H9 (cell line): ENCODE measurements around the gene KAT14. TPM values are rescaled to one million over a fixed set of nuclear protein-coding genes. Genes with fewer than 3 reads are reported as not detected.

Source experiments
- DNase-seq: peaks from one replicate; pipeline ENCODE4 v3.0.0-alpha.2; 2017
- H2AFZ ChIP-seq: one replicate; pipeline ENCODE4 v1.6.1; 2013; ENCODE audit warnings: mild to moderate bottlenecking, low read length, control low read depth, moderate library complexity
- H2AK5ac ChIP-seq: 2 replicates; pipeline ENCODE4 v1.6.1; 2013; ENCODE audit warnings: low read length, control low read depth, mixed read lengths; ENCODE audit not compliant: insufficient read length
- H2BK120ac ChIP-seq: one replicate; pipeline ENCODE4 v1.6.1; 2013; ENCODE audit warnings: low read depth, mild to moderate bottlenecking, low read length, control low read depth, inconsistent platforms; ENCODE audit not compliant: poor library complexity, severe bottlenecking
- H2BK12ac ChIP-seq: 2 replicates; pipeline ENCODE4 v1.6.1; 2013; ENCODE audit warnings: low read length, control low read depth, mixed read lengths, low read depth; ENCODE audit not compliant: insufficient read length
- H2BK15ac ChIP-seq: 2 replicates; pipeline ENCODE4 v1.6.1; 2013; ENCODE audit warnings: low read depth, low read length, control low read depth
- H2BK20ac ChIP-seq: one replicate; pipeline ENCODE4 v1.6.1; 2013; ENCODE audit warnings: low read depth, mild to moderate bottlenecking, low read length, control low read depth, inconsistent platforms; ENCODE audit not compliant: poor library complexity, severe bottlenecking
- H2BK5ac ChIP-seq: 2 replicates; pipeline ENCODE4 v1.6.1; 2013; ENCODE audit warnings: low read length, control low read depth, mixed read lengths; ENCODE audit not compliant: insufficient read length
- H3K14ac ChIP-seq: 2 replicates; pipeline ENCODE4 v1.6.1; 2013; ENCODE audit warnings: low read length, control low read depth; ENCODE audit not compliant: insufficient read depth
- H3K18ac ChIP-seq: 2 replicates; pipeline ENCODE4 v1.6.1; 2013; ENCODE audit warnings: low read depth, mild to moderate bottlenecking, mixed read lengths, low read length, control low read depth; ENCODE audit not compliant: insufficient read length
- H3K23ac ChIP-seq: 2 replicates; pipeline ENCODE4 v1.6.1; 2013; ENCODE audit warnings: low read length, control low read depth, mixed read lengths, low read depth; ENCODE audit not compliant: insufficient read length
- H3K23me2 ChIP-seq: 2 replicates; pipeline ENCODE4 v1.6.1; 2013; ENCODE audit warnings: low read depth, mild to moderate bottlenecking, mixed read lengths, low read length, control low read depth; ENCODE audit not compliant: insufficient read length, poor library complexity, severe bottlenecking
- H3K27ac ChIP-seq: 2 replicates; pipeline ENCODE4 v1.5.1; 2013; ENCODE audit warnings: low read length, control low read depth, mixed read lengths, low read depth; ENCODE audit not compliant: insufficient read length
- H3K27me3 ChIP-seq: 2 replicates; pipeline ENCODE4 v1.6.1; 2013; ENCODE audit warnings: low read length, control low read depth, inconsistent platforms; ENCODE audit not compliant: insufficient read depth
- H3K4ac ChIP-seq: 2 replicates; pipeline ENCODE4 v1.6.1; 2013; ENCODE audit warnings: low read depth, mild to moderate bottlenecking, control low read depth, inconsistent platforms, low read length, moderate library complexity
- H3K4me1 ChIP-seq: 2 replicates; pipeline ENCODE4 v1.6.1; 2013; ENCODE audit warnings: low read length, control low read depth, inconsistent platforms; ENCODE audit not compliant: insufficient read depth
- H3K4me2 ChIP-seq: 2 replicates; pipeline ENCODE4 v1.6.1; 2013; ENCODE audit warnings: low read length, control low read depth, mixed read lengths; ENCODE audit not compliant: insufficient read length, insufficient read depth
- H3K56ac ChIP-seq: 2 replicates; pipeline ENCODE4 v1.6.1; 2013; ENCODE audit warnings: low read depth, mild to moderate bottlenecking, mixed read lengths, low read length, control low read depth; ENCODE audit not compliant: insufficient read length
- H3K79me1 ChIP-seq: 2 replicates; pipeline ENCODE4 v1.6.1; 2013; ENCODE audit warnings: low read depth, mild to moderate bottlenecking, moderate library complexity, low read length, control low read depth, inconsistent platforms; ENCODE audit not compliant: insufficient read depth, poor library complexity, severe bottlenecking
- H3K79me2 ChIP-seq: 2 replicates; pipeline ENCODE4 v1.6.1; 2013; ENCODE audit warnings: low read length, control low read depth, inconsistent platforms; ENCODE audit not compliant: insufficient read depth
- H3K9ac ChIP-seq: 2 replicates; pipeline ENCODE4 v1.6.1; 2013; ENCODE audit warnings: low read length, control low read depth, mixed read lengths; ENCODE audit not compliant: insufficient read length; ENCODE audit errors: extremely low read depth
- H3K9me3 ChIP-seq: one replicate; pipeline ENCODE4 v1.6.1; 2013; ENCODE audit warnings: low read depth, low read length, inconsistent platforms; ENCODE audit not compliant: control insufficient read depth
- H3T11ph ChIP-seq: one replicate; pipeline ENCODE4 v1.6.1; 2013; ENCODE audit warnings: mild to moderate bottlenecking, low read length, control low read depth, inconsistent platforms
- H4K20me1 ChIP-seq: one replicate; pipeline ENCODE4 v1.6.1; 2013; ENCODE audit not compliant: control insufficient read depth, insufficient read length, insufficient read depth
- H4K5ac ChIP-seq: 2 replicates; pipeline ENCODE4 v1.6.1; 2013; ENCODE audit warnings: low read depth, mild to moderate bottlenecking, mixed read lengths, low read length, control low read depth; ENCODE audit not compliant: insufficient read length
- H4K8ac ChIP-seq: replicated peaks from 2 replicates; pipeline ENCODE4 v1.6.1; 2013; ENCODE audit warnings: low read length, control low read depth, mixed read lengths, low read depth; ENCODE audit not compliant: insufficient read length
- H4K91ac ChIP-seq: 2 replicates; pipeline ENCODE4 v1.6.1; 2013; ENCODE audit warnings: low read depth, mild to moderate bottlenecking, moderate library complexity, mixed read lengths, low read length, control low read depth; ENCODE audit not compliant: insufficient read length
- H3K27ac Mint-ChIP-seq, 3 experiments: 2 replicates in 2 of 3; 3 replicates in 1 of 3; pipeline ENCODE4 v1.8.0; 2020 to 2021; ENCODE audit warnings: mixed read lengths in 3 of 3, mild to moderate bottlenecking in 1 of 3, moderate library complexity in 1 of 3
- H3K27me3 Mint-ChIP-seq: 2 replicates; pipeline ENCODE4 v1.8.0; 2021; ENCODE audit warnings: low read depth, mild to moderate bottlenecking, moderate library complexity, mixed read lengths
- H3K36me3 Mint-ChIP-seq, 3 experiments: 2 replicates in 2 of 3; 3 replicates in 1 of 3; pipeline ENCODE4 v1.8.0; 2020 to 2021; ENCODE audit warnings: low read depth in 3 of 3, mixed read lengths in 3 of 3; ENCODE audit not compliant: insufficient read depth in 1 of 3
- H3K4me1 Mint-ChIP-seq, 2 experiments: 2 replicates each; pipeline ENCODE4 v1.8.0; 2020; ENCODE audit warnings: mixed read lengths in 2 of 2
- H3K4me3 Mint-ChIP-seq, 2 experiments: 2 replicates in 1 of 2; 3 replicates in 1 of 2; pipeline ENCODE4 v1.8.0; 2020 to 2021; ENCODE audit warnings: mild to moderate bottlenecking in 2 of 2, mixed read lengths in 2 of 2, moderate library complexity in 1 of 2
- H3K9me3 Mint-ChIP-seq, 2 experiments: 2 replicates in 1 of 2; 3 replicates in 1 of 2; pipeline ENCODE4 v1.8.0; 2020; ENCODE audit warnings: mild to moderate bottlenecking in 2 of 2, mixed read lengths in 2 of 2, moderate library complexity in 1 of 2
- WGBS: extraction: QIAGEN DNeasy Blood & Tissue Kit; methylation state at CpG from one replicate; pipeline ENCODE4 v1.1.7; 2013; ENCODE audit warnings: missing lambda C conversion rate, low lambda C conversion rate, mixed read lengths; ENCODE audit not compliant: insufficient read length; ENCODE audit errors: extremely low coverage; 5-methylcytosine and 5-hydroxymethylcytosine counted together
- total RNA-seq: library from RNA; stranded (reverse); gene quantifications from 2 replicates; pipeline ENCODE4 v1.2.1, GENCODE V29; 2021
- TF ChIP-seq, protein P1 (sequence below): fragments of 200-600 bp; sonication (generic); conservative IDR thresholded peaks from 3 replicates; pipeline ENCODE4 v1.8.0; 2021; ENCODE audit warnings: antibody characterized with exemption, mild to moderate bottlenecking

Gene KAT14
- total RNA-seq, 1 experiment from 2014 or later = 19.2 TPM

DNA sequence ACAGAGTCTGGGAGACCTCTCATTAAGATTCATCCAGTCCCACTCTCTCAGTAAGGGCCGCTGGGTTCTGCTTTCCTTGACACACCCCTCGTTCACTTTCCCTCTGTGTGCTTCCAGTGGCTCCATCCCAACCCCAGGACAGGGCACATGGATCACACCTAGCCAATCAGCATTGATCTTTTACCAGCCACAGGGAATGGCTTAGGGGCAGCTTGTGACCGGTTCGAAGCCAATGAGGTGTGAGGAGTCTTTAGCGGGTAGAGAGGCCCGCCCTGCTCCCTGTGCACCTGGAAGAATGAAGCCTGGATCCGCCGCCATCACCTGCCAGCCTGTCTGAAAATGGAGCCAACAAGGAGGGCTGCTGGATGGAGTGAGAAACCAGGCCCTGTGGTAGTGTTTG, 44.8 kb upstream of the KAT14 start:
- H4K8ac ChIP-seq = no peak overlapping the region
- no peak overlapping the region for H4K5ac ChIP-seq
- no peak overlapping the region for H3K23ac ChIP-seq
- no peaks in the 10 kb centered on the region for H3K79me2 ChIP-seq
- H3K36me3 Mint-ChIP-seq = no peaks in the 10 kb centered on the region
- no peaks in the 10 kb centered on the region for H4K20me1 ChIP-seq
- H3K4ac ChIP-seq = no peak overlapping the region
- H2AK5ac ChIP-seq = no peak overlapping the region
- DNase-seq = peak; percentile 49
- H3K27me3 Mint-ChIP-seq = peaks cover 6% of the 10 kb centered on the region
- H3K56ac ChIP-seq = no peak overlapping the region
- H3K27me3 ChIP-seq = no peaks in the 10 kb centered on the region
- peaks cover 3 to 5% of the 10 kb centered on the region in 2 experiments; a peak in 1 of 4 replicates for H3K4me1 Mint-ChIP-seq
- H3K18ac ChIP-seq = no peak overlapping the region
- no CpG with 5 or more reads among the region's 8 CpGs for WGBS
- TF ChIP-seq, protein P1, sequence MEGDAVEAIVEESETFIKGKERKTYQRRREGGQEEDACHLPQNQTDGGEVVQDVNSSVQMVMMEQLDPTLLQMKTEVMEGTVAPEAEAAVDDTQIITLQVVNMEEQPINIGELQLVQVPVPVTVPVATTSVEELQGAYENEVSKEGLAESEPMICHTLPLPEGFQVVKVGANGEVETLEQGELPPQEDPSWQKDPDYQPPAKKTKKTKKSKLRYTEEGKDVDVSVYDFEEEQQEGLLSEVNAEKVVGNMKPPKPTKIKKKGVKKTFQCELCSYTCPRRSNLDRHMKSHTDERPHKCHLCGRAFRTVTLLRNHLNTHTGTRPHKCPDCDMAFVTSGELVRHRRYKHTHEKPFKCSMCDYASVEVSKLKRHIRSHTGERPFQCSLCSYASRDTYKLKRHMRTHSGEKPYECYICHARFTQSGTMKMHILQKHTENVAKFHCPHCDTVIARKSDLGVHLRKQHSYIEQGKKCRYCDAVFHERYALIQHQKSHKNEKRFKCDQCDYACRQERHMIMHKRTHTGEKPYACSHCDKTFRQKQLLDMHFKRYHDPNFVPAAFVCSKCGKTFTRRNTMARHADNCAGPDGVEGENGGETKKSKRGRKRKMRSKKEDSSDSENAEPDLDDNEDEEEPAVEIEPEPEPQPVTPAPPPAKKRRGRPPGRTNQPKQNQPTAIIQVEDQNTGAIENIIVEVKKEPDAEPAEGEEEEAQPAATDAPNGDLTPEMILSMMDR = no peak
- no peak overlapping the region for H2AFZ ChIP-seq
- H2BK12ac ChIP-seq = no peak overlapping the region
- no peak overlapping the region for H2BK120ac ChIP-seq
- peak overlapping the region in 1 of 3 experiments; percentile 17; a peak in 1 of 7 replicates for H3K27ac Mint-ChIP-seq
- no peaks in the 10 kb centered on the region for H3K79me1 ChIP-seq
- no peak overlapping the region for H2BK20ac ChIP-seq
- no peak overlapping the region for H3T11ph ChIP-seq
- H3K4me3 Mint-ChIP-seq = no peak overlapping the region
- H3K27ac ChIP-seq = no peak overlapping the region
- no peak overlapping the region for H4K91ac ChIP-seq
- no peak overlapping the region for H3K9ac ChIP-seq
- H3K14ac ChIP-seq = no peak overlapping the region
- H3K9me3 Mint-ChIP-seq = no peaks in the 10 kb centered on the region
- no peak overlapping the region for H2BK5ac ChIP-seq
- no peaks in the 10 kb centered on the region for H3K9me3 ChIP-seq
- H3K23me2 ChIP-seq = no peaks in the 10 kb centered on the region
- H2BK15ac ChIP-seq = no peak overlapping the region
- H3K4me2 ChIP-seq = no peak overlapping the region
- no peaks in the 10 kb centered on the region for H3K4me1 ChIP-seq
